Left lung (tissue), 10 donors: ENCODE results near the gene RPL19. TPM values are rescaled to one million over a fixed set of nuclear protein-coding genes. Genes with fewer than 3 reads are reported as not detected.
A peak's percentile ranks its signal among the peaks of the same experiment; 100 is the strongest.

ENCODE experiments used
- ATAC-seq: fragments of 200-7000 bp; cut with Tn5 transposase; one replicate; pipeline ENCODE4 v1.9.1; 2020; ENCODE audit warnings: moderate library complexity
- DNase-seq, 4 donors: peaks; one replicate each; pipeline ENCODE4 v3.0.0-alpha.2; 2013 to 2020
- H3K27ac ChIP-seq, 2 donors: fragments of 200-600 bp; sonication (generic) in 1 of 2; one replicate each; pipeline versions ENCODE4 v1.5.0 to v1.8.0; 2020 to 2021
- H3K27me3 ChIP-seq, 2 donors: fragments of 200-600 bp; sonication (generic) in 1 of 2; one replicate each; pipeline versions ENCODE4 v1.5.0 to v1.8.0; 2020 to 2021
- H3K36me3 ChIP-seq, 2 donors: fragments of 200-600 bp; sonication (generic) in 1 of 2; one replicate each; pipeline versions ENCODE4 v1.5.0 to v1.8.0; 2020 to 2021
- H3K4me1 ChIP-seq, 2 donors: fragments of 200-600 bp; one replicate each; pipeline ENCODE4 v1.8.0; 2021
- H3K4me3 ChIP-seq, 2 donors: fragments of 200-600 bp; sonication (generic) in 1 of 2; one replicate each; pipeline versions ENCODE4 v1.5.0 to v1.8.0; 2020 to 2021; ENCODE audit warnings: mild to moderate bottlenecking in 1 of 2
- H3K9me3 ChIP-seq, 2 donors: fragments of 200-600 bp; sonication (generic) in 1 of 2; one replicate each; pipeline versions ENCODE4 v1.5.0 to v1.8.0; 2020 to 2021
- CTCF ChIP-seq, 2 donors: fragments of 200-600 bp; sonication (generic) in 1 of 2; IDR thresholded peaks; one replicate each; pipeline versions ENCODE4 v1.5.0 to v1.8.0; 2021; ENCODE audit warnings: antibody characterized with exemption in 2 of 2
- intact Hi-C, 2 donors: fragments of 100-400 bp; cut with DNase I; formaldehyde crosslinking; loops; one replicate each; pipeline versions ENCODE4 v1.11.2 to v1.14.2; 2022
- polyA plus RNA-seq, 6 donors: library from polyadenylated mRNA; unstranded; fragments of 120-200 nt; gene quantifications; one replicate each; pipeline ENCODE4 v1.2.1, GENCODE V29; 2013; ENCODE audit not compliant: insufficient read length in 6 of 6
- total RNA-seq, 2 donors: library from RNA; stranded (reverse); fragmentation: NEBNext Ultra II Directional; extraction: Animal tissue kit (Norgen Biotek cat#: 25700); gene quantifications; one replicate each; pipeline ENCODE4 v1.2.1, GENCODE V29; 2021
- donor health status: DM: no; HTN: yes; CAD: no.
- donor health status: DM: no; HTN: no; CAD: no.

The RPL19 gene
- total and polyA plus RNA-seq, 8 donors, result 1,286 to 2,452 (median 2,096) TPM

- H3K4me3 ChIP-seq, result no peak overlapping the region
- intact Hi-C loops, result no loop called here
- H3K27ac ChIP-seq, result no peak overlapping the region
- peak in 3 of 4 donors; percentile 60 to 80 (median 63) for DNase-seq
- peaks cover 0 to 10% of the 10 kb centered on the region in 2 donors for H3K4me1 ChIP-seq
- no peaks in the 10 kb centered on the region for H3K27me3 ChIP-seq
- peak; percentile 55 for ATAC-seq
- TF ChIP-seq CTCF (IDR thresholded peaks at IDR 0.05), result peak; percentile 81 to 88
- H3K9me3 ChIP-seq, result no peaks in the 10 kb centered on the region
- peaks cover 0 to 47% of the 10 kb centered on the region in 2 donors for H3K36me3 ChIP-seq
These were observed 25.0 kb upstream of the RPL19 start for GRCh38 chr17:39174920-39175694.

GRCh38 chr17:39175695-39176093 is 24.4 kb upstream of the RPL19 start:
- Histone ChIP-seq H3K4me3 (no peak overlapping the region), H3K27me3 (no peaks in the 10 kb centered on the region), H3K36me3 (peaks cover 0 to 53% of the 10 kb centered on the region in 2 donors), H3K27ac (no peak overlapping the region), H3K9me3 (no peaks in the 10 kb centered on the region), H3K4me1 (peaks cover 0 to 10% of the 10 kb centered on the region in 2 donors)
- ATAC-seq (no peak), DNase-seq (no peak)
- intact Hi-C loops, result no loop called here
- TF ChIP-seq CTCF (IDR thresholded peaks at IDR 0.05), result no peak

GRCh38 chr17:39177256-39177655 is 22.8 kb upstream of the RPL19 start:
- no peak for DNase-seq

GRCh38 chr17:39178536-39178935 is 21.5 kb upstream of the RPL19 start:
- Histone ChIP-seq H3K27me3 (no peaks in the 10 kb centered on the region), H3K4me1 (peaks cover 0 to 10% of the 10 kb centered on the region in 2 donors), H3K4me3 (no peak overlapping the region), H3K36me3 (peaks cover 0 to 80% of the 10 kb centered on the region in 2 donors), H3K9me3 (no peaks in the 10 kb centered on the region), H3K27ac (no peak overlapping the region)
- no peak for TF ChIP-seq CTCF (IDR thresholded peaks at IDR 0.05)
- peak; percentile 76 for ATAC-seq
- no peak for DNase-seq
- intact Hi-C loops, result no loop called here

More at GRCh38 chr17:39177256-39177655, 22.8 kb upstream of the RPL19 start:
- no peaks in the 10 kb centered on the region for H3K27me3 ChIP-seq
- H3K4me3 ChIP-seq, result no peak overlapping the region
- peaks cover 0 to 68% of the 10 kb centered on the region in 2 donors for H3K36me3 ChIP-seq
- no peak for TF ChIP-seq CTCF (IDR thresholded peaks at IDR 0.05)
- H3K27ac ChIP-seq, result no peak overlapping the region
- intact Hi-C loops, result no loop called here
- peaks cover 0 to 10% of the 10 kb centered on the region in 2 donors for H3K4me1 ChIP-seq
- no peaks in the 10 kb centered on the region for H3K9me3 ChIP-seq
- peak; percentile 18 for ATAC-seq

- H3K4me1 ChIP-seq, result peaks cover 0 to 10% of the 10 kb centered on the region in 2 donors
- no peaks in the 10 kb centered on the region for H3K9me3 ChIP-seq
- no peaks in the 10 kb centered on the region for H3K27me3 ChIP-seq
- no peak overlapping the region for H3K27ac ChIP-seq
- no peak for ATAC-seq
- intact Hi-C loops, result no loop called here
- TF ChIP-seq CTCF (IDR thresholded peaks at IDR 0.05), result no peak
- H3K36me3 ChIP-seq, result peaks cover 0 to 94% of the 10 kb centered on the region in 2 donors
- DNase-seq, result no peak
- no peak overlapping the region for H3K4me3 ChIP-seq
These were observed 18.8 kb upstream of the RPL19 start for GRCh38 chr17:39181303-39181702.
